HPDE6-E6E7 (cell line): ENCODE results near the gene ARID3A.

Source experiments
- DNase-seq: peaks from one replicate; pipeline ENCODE4 v3.0.0; 2011; ENCODE audit warnings: missing footprints; ENCODE audit errors: extremely low spot score

Gene ARID3A

GRCh38 chr19:931860-932647 is 6.2 kb downstream of the ARID3A start:
- no peak for DNase-seq

- peak; percentile 71 for DNase-seq
Measured at GRCh38 chr19:932648-933552, 7.1 kb downstream of the ARID3A start.

- no peak for DNase-seq
Measured at GRCh38 chr19:933553-933882, 7.7 kb downstream of the ARID3A start.

GRCh38 chr19:934197-934840 is 8.5 kb downstream of the ARID3A start:
- DNase-seq: no peak

- DNase-seq: no peak
Measured at GRCh38 chr19:934865-935479, 9.1 kb downstream of the ARID3A start.

- DNase-seq: no peak
Measured at GRCh38 chr19:936175-936546, 10.3 kb downstream of the ARID3A start.

- no peak for DNase-seq
Measured at GRCh38 chr19:937259-937694, 11.4 kb downstream of the ARID3A start.

GRCh38 chr19:938233-938923 is 12.5 kb downstream of the ARID3A start:
- DNase-seq: no peak

GRCh38 chr19:939439-939838 is 13.6 kb downstream of the ARID3A start:
- DNase-seq: no peak

- no peak for DNase-seq
Measured at GRCh38 chr19:939922-940321, 14.1 kb downstream of the ARID3A start.

GRCh38 chr19:940591-941291 is 14.9 kb downstream of the ARID3A start:
- DNase-seq: peak; percentile 61

- no peak for DNase-seq
Measured at GRCh38 chr19:941292-942132, 15.7 kb downstream of the ARID3A start.

GRCh38 chr19:942133-942645 is 16.4 kb downstream of the ARID3A start:
- no peak for DNase-seq

- DNase-seq: no peak
Measured at GRCh38 chr19:943551-944170, 17.8 kb downstream of the ARID3A start.

- DNase-seq: no peak
Measured at GRCh38 chr19:944171-944567, 18.3 kb downstream of the ARID3A start.

GRCh38 chr19:944663-945241 is 18.9 kb downstream of the ARID3A start:
- no peak for DNase-seq

- no peak for DNase-seq
Measured at GRCh38 chr19:945401-946252, 19.8 kb downstream of the ARID3A start.
